ENCODE measurements around the gene STRBP.

STRBP gene

DNA sequence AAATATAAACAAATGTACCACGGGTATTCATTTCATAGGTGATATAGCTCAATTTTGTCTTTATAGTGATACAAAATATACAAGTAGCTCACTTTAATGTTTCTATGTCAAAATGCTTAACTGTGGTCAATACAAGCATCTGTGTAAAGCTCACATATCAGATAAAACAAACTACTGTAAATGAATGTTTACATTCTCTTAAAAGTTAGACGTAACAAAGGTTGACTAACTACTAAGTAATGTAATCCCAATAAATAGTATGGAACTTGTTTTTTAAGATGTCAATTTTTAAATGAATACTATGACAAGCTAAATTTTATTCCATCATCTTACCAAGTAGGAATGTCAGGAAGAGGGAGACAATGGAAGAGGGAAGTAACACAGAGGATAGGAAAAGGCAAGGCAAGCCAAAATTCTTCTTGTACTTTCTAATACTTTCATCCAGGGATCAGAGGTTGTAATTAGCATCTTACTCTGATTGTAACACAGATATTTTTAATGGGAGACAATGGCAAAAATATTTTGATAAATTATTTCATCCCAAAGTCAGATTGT, 105.5 kb downstream of the STRBP start:
- ChIA-PET POLR2A (no interaction called here), CTCF (no interaction called here)
- DNase-seq (ENCODE audit: extremely low spot score) = no peak
- no peak for TF ChIP-seq LEF1 (IDR thresholded peaks at IDR 0.05; ENCODE audit: borderline replicate concordance)
- TF ChIP-seq ZNF384 (IDR thresholded peaks at IDR 0.05) = no peak
- TF ChIP-seq BHLHE40 (IDR thresholded peaks at IDR 0.05; ENCODE audit: borderline replicate concordance) = no peak
- TF ChIP-seq L3MBTL2 (conservative IDR thresholded peaks at IDR 0.05) = no peak
- no peak for TF ChIP-seq NFRKB (IDR thresholded peaks at IDR 0.05)
- no peak for TF ChIP-seq CTBP1 (IDR thresholded peaks at IDR 0.05; ENCODE audit: borderline replicate concordance)
- no peak for TF ChIP-seq SUZ12 (IDR thresholded peaks at IDR 0.05)
- TF ChIP-seq ARNT (IDR thresholded peaks at IDR 0.05) = no peak

DNA sequence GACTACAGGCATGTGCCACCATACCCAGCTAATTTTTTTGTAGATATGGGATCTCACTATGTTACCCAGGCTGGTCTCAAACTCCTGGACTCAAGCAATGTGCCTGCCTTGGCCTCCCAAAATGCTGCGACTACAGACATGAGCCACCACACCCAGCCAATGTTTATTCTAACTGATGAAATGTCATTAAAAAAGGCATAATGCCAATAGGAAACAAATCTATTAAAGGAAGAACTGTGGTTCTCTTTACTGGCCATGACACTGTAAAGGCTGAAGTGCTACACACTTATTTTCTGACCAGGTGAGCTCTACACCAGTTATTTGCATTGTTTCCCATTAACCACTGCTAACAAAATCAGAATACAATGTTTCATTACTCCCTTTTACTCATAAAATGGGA, 106.0 kb downstream of the STRBP start:
- TF ChIP-seq, protein P1, sequence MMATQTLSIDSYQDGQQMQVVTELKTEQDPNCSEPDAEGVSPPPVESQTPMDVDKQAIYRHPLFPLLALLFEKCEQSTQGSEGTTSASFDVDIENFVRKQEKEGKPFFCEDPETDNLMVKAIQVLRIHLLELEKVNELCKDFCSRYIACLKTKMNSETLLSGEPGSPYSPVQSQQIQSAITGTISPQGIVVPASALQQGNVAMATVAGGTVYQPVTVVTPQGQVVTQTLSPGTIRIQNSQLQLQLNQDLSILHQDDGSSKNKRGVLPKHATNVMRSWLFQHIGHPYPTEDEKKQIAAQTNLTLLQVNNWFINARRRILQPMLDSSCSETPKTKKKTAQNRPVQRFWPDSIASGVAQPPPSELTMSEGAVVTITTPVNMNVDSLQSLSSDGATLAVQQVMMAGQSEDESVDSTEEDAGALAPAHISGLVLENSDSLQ (IDR thresholded peaks at IDR 0.05) = no peak
- TF ChIP-seq ELF4 (IDR thresholded peaks at IDR 0.05) = no peak
- no peak for TF ChIP-seq LEF1 (IDR thresholded peaks at IDR 0.05; ENCODE audit: borderline replicate concordance)
- TF ChIP-seq BHLHE40 (IDR thresholded peaks at IDR 0.05; ENCODE audit: borderline replicate concordance) = no peak
- no peak for TF ChIP-seq ZNF384 (IDR thresholded peaks at IDR 0.05)
- no peak for TF ChIP-seq FOXA1 (IDR thresholded peaks at IDR 0.05)
- TF ChIP-seq FOXM1 (IDR thresholded peaks at IDR 0.05; ENCODE audit: borderline replicate concordance) = no peak
- no peak for TF ChIP-seq NFRKB (IDR thresholded peaks at IDR 0.05)
- no peak for TF ChIP-seq ARNT (IDR thresholded peaks at IDR 0.05)
- no peak for TF ChIP-seq SUZ12 (IDR thresholded peaks at IDR 0.05)
- TF ChIP-seq FOXK2 (IDR thresholded peaks at IDR 0.05) = no peak
- no peak for TF ChIP-seq HDGF (IDR thresholded peaks at IDR 0.05; ENCODE audit: borderline replicate concordance)
- DNase-seq (ENCODE audit: extremely low spot score) = no peak
- CTCF ChIA-PET = no interaction called here
- POLR2A ChIA-PET = no interaction called here

DNA sequence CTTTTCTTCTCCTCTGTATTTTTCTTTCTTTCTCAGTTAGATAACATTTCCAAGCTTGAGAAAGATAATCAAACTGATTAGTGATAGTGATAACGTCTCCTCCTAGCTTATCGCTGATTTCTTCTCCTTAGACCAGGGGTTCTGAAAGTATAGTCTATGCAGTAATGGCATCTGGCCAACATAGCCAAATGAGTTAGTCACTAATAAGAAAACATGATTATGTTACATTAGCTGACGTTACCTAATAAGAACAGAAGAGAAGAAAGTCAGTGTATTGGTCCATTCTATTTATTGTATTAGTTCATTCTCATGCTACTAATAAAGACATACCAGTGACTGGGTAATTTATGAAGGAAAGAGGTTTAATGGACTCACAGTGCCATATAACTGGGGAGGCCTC, 111.2 kb downstream of the STRBP start:
- no peak for TF ChIP-seq NFRKB (IDR thresholded peaks at IDR 0.05)
- TF ChIP-seq ARNT (IDR thresholded peaks at IDR 0.05) = no peak
- no peak for TF ChIP-seq FOXA1 (IDR thresholded peaks at IDR 0.05)
- no peak for TF ChIP-seq L3MBTL2 (conservative IDR thresholded peaks at IDR 0.05)
- no peak for TF ChIP-seq ZNF384 (IDR thresholded peaks at IDR 0.05)
- ChIA-PET POLR2A (no interaction called here), CTCF (no interaction called here)
- no peak for DNase-seq (ENCODE audit: extremely low spot score)

DNA sequence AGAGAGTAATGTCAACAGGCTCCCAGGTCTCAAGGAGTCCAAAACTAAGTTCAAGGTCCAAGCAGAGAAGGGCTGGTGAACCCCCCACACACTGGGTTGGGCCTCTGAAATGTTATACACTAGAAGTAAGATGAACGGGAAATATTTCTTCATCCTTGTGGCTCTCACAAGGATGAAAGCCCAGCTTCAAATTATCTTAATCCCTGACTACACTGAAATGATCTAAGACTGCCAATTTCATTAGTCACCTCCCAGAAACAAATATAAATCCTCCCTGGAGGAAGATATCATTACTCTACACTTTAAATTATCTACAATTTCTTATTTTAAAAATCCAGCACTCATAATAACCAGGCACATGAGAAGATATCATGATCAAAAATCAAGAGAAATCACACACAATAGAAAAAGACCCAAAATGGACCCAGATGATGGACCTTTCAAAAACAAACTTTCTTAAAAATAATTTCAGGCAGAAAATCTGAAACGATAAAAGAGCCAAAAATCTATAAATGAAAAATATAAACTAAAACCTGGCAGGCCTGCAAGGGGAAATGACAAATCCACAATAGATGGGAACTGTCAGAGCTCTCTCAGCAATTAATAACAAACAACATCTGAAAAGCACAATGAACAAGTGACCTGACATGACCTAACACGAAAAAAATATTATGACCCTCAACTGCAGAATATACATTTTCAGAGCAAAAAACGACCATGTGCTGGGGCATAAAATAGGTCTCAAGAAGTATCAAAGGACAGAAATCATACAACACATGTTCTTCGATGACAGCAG, 117.5 kb downstream of the STRBP start:
- ChIA-PET CTCF (no interaction called here), POLR2A (no interaction called here)
- DNase-seq (ENCODE audit: extremely low spot score) = no peak
- no peak for TF ChIP-seq FOXK2 (IDR thresholded peaks at IDR 0.05)
- TF ChIP-seq FOXM1 (IDR thresholded peaks at IDR 0.05; ENCODE audit: borderline replicate concordance) = no peak
- no peak for TF ChIP-seq HDGF (IDR thresholded peaks at IDR 0.05; ENCODE audit: borderline replicate concordance)

DNA sequence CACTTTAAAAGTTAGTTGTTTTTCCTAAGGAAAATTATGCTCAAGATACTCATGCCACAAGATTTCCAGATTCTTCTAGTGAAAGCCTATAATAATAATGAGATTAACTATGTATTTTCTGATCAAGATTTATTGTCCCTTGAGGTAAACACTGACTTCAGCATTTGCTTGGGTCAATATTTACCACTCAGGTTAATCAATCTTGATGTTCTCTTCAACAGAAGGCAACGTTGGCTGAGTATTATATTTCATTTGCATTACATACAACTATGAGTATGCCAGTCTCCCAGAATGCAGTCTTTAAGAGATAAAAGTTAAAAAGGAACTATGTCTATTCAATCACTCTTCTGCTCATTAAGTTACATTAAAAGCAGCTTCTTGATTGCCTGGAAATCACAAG, 119.3 kb downstream of the STRBP start:
- no peak for TF ChIP-seq ZNF384 (IDR thresholded peaks at IDR 0.05)
- POLR2A ChIA-PET = no interaction called here
- no peak for DNase-seq (ENCODE audit: extremely low spot score)
- CTCF ChIA-PET = no interaction called here

DNA sequence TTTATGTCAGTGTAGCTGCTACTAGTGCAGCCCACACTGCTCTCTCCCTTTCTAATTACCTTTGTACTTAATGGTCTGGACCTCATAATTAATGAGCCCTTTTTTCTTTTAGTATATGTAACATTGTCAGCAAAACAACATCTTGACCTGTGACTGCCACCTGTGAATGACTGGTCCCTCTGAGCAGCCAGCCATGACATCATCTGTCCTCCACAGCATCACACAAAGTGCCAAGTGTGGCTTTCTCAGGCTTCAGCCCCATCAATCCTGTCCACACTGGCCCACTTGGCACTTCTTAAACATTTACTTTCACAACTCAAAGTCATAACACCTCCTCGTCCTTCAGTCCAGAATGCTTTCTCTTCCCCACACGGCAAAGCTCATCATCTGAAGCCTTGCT, 130.2 kb downstream of the STRBP start:
- POLR2A ChIA-PET = no interaction called here
- DNase-seq (ENCODE audit: extremely low spot score) = no peak
- TF ChIP-seq FOXA1 (IDR thresholded peaks at IDR 0.05) (no peak), ZNF384 (IDR thresholded peaks at IDR 0.05) (no peak), CTBP1 (IDR thresholded peaks at IDR 0.05; ENCODE audit: borderline replicate concordance) (no peak), HDGF (IDR thresholded peaks at IDR 0.05; ENCODE audit: borderline replicate concordance) (no peak)
- CTCF ChIA-PET = no interaction called here

DNA sequence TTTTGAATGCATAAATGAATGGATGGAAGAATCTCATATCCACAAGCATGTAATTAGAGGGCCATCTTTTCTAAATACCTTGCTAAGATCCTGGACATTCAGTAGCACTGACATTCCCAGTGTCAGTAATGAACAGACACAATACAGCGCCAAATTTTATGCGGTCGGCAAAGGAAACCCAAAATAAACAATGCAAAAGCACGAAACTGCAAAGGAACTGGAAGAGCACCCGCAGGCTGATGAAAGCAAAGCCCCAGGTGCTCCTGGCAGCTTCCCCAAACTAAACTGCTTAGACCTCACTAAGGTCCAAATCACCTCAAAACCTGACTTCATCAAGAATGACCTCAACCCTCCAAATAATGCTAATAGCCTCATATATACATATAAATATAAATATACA, 133.0 kb downstream of the STRBP start:
- TF ChIP-seq SP1 (IDR thresholded peaks at IDR 0.05) (no peak), CTBP1 (IDR thresholded peaks at IDR 0.05; ENCODE audit: borderline replicate concordance) (no peak), SUZ12 (IDR thresholded peaks at IDR 0.05) (no peak), LEF1 (IDR thresholded peaks at IDR 0.05; ENCODE audit: borderline replicate concordance) (no peak), ELF4 (IDR thresholded peaks at IDR 0.05) (no peak), L3MBTL2 (conservative IDR thresholded peaks at IDR 0.05) (no peak), BHLHE40 (IDR thresholded peaks at IDR 0.05; ENCODE audit: borderline replicate concordance) (no peak), ARNT (IDR thresholded peaks at IDR 0.05) (no peak), FOXK2 (IDR thresholded peaks at IDR 0.05) (no peak), FOXA1 (IDR thresholded peaks at IDR 0.05) (no peak), HDGF (IDR thresholded peaks at IDR 0.05; ENCODE audit: borderline replicate concordance) (no peak), FOXM1 (IDR thresholded peaks at IDR 0.05; ENCODE audit: borderline replicate concordance) (no peak), TARDBP (IDR thresholded peaks at IDR 0.05) (no peak)
- TF ChIP-seq, protein P1 (IDR thresholded peaks at IDR 0.05) = no peak
- POLR2A ChIA-PET = no interaction called here
- no peak for DNase-seq (ENCODE audit: extremely low spot score)
- CTCF ChIA-PET = no interaction called here

DNA sequence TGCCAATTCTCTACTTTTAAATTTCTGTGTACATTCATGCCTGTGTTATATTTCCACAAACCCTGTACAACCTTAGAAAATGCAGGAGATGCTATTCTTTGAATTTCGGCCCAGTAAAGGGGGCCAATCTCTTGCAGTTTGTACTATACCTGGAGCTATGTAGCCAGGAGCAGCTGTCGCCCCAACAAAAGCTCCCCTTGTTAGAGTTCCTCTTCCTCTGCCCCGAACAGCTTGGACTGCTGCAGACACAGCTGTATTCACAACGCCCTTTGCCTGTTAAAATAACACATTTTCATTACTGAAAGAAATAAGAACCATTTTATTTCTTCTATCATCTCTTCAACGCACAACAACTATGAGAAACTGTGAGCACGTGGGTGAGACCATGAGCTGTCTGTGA, 135.7 kb downstream of the STRBP start:
- ChIA-PET POLR2A (no interaction called here), CTCF (no interaction called here)
- no peak for TF ChIP-seq ARNT (IDR thresholded peaks at IDR 0.05)
- TF ChIP-seq SUZ12 (IDR thresholded peaks at IDR 0.05) = no peak
- TF ChIP-seq, protein P1 (IDR thresholded peaks at IDR 0.05) = no peak
- no peak for TF ChIP-seq L3MBTL2 (conservative IDR thresholded peaks at IDR 0.05)
- no peak for TF ChIP-seq SP1 (IDR thresholded peaks at IDR 0.05)
- TF ChIP-seq CTBP1 (IDR thresholded peaks at IDR 0.05; ENCODE audit: borderline replicate concordance) = no peak
- TF ChIP-seq LEF1 (IDR thresholded peaks at IDR 0.05; ENCODE audit: borderline replicate concordance) = no peak
- TF ChIP-seq HDGF (IDR thresholded peaks at IDR 0.05; ENCODE audit: borderline replicate concordance) = no peak
- no peak for TF ChIP-seq ZNF384 (IDR thresholded peaks at IDR 0.05)
- no peak for TF ChIP-seq FOXM1 (IDR thresholded peaks at IDR 0.05; ENCODE audit: borderline replicate concordance)
- TF ChIP-seq BHLHE40 (IDR thresholded peaks at IDR 0.05; ENCODE audit: borderline replicate concordance) = no peak
- TF ChIP-seq FOXA1 (IDR thresholded peaks at IDR 0.05) = no peak
- TF ChIP-seq TARDBP (IDR thresholded peaks at IDR 0.05) = no peak
- no peak for TF ChIP-seq NFRKB (IDR thresholded peaks at IDR 0.05)
- TF ChIP-seq ELF4 (IDR thresholded peaks at IDR 0.05) = no peak
- TF ChIP-seq FOXK2 (IDR thresholded peaks at IDR 0.05) = no peak
- no peak for DNase-seq (ENCODE audit: extremely low spot score)

Data from HEK293T (cell line).